Measurements from ENCODE around the gene LRRC66. TPM values are rescaled to one million over a fixed set of nuclear protein-coding genes. Genes with fewer than 3 reads are reported as not detected.

The LRRC66 gene
- total RNA-seq, 1 experiment from 2014 or later: not detected

DNA sequence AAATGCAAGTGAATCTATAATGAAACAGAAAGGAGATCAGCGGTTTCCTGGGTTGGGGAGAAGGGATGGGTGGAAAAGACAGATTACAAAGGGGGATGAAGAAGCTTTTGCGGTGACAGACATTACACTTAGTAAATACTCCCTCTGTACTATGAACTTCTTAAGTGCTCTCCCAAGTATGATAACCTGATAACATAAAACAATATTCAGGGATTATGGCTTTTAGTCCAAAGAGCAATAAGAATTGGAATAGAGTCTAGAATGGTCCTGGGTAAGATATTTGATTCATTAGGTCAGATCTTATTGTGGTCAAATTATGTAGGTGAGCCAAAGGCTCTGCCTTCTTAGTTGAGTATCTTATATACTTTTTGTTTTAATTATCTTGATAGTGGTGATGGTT, 9.2 kb downstream of the LRRC66 start:
- no CpG with 5 or more reads among the region's 2 CpGs for WGBS (ENCODE audit: extremely low coverage, insufficient read length, low lambda C conversion rate)
- H3K4me3 Mint-ChIP-seq: no peak overlapping the region
- no peak overlapping the region for H3K4me2 ChIP-seq (ENCODE audit: insufficient read depth, insufficient read length, low read length)
- H3K4ac ChIP-seq (ENCODE audit: low read depth, low read length): no peak overlapping the region
- no peaks in the 10 kb centered on the region for H3K9me3 Mint-ChIP-seq
- no peak overlapping the region for H2BK20ac ChIP-seq (ENCODE audit: low read depth, low read length, poor library complexity, severe bottlenecking)
- DNase-seq: no peak
- H3K4me1 Mint-ChIP-seq: peaks cover 6 to 10% of the 10 kb centered on the region in 2 experiments
- H2BK5ac ChIP-seq (ENCODE audit: insufficient read length, low read length): no peak overlapping the region
- H3K23ac ChIP-seq (ENCODE audit: insufficient read length, low read depth, low read length): no peak overlapping the region
- H2BK12ac ChIP-seq (ENCODE audit: insufficient read length, low read depth, low read length): no peak overlapping the region
- H3K27me3 Mint-ChIP-seq (ENCODE audit: low read depth): no peaks in the 10 kb centered on the region
- no peak overlapping the region for H3K27ac ChIP-seq (ENCODE audit: insufficient read length, low read depth, low read length)
- H3K56ac ChIP-seq (ENCODE audit: insufficient read length, low read depth, low read length): no peak overlapping the region
- no peak overlapping the region for H2AK5ac ChIP-seq (ENCODE audit: insufficient read length, low read length)
- TF ChIP-seq, protein P1, sequence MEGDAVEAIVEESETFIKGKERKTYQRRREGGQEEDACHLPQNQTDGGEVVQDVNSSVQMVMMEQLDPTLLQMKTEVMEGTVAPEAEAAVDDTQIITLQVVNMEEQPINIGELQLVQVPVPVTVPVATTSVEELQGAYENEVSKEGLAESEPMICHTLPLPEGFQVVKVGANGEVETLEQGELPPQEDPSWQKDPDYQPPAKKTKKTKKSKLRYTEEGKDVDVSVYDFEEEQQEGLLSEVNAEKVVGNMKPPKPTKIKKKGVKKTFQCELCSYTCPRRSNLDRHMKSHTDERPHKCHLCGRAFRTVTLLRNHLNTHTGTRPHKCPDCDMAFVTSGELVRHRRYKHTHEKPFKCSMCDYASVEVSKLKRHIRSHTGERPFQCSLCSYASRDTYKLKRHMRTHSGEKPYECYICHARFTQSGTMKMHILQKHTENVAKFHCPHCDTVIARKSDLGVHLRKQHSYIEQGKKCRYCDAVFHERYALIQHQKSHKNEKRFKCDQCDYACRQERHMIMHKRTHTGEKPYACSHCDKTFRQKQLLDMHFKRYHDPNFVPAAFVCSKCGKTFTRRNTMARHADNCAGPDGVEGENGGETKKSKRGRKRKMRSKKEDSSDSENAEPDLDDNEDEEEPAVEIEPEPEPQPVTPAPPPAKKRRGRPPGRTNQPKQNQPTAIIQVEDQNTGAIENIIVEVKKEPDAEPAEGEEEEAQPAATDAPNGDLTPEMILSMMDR (conservative IDR thresholded peaks at IDR 0.05): no peak
- H3K27me3 ChIP-seq (ENCODE audit: insufficient read depth, low read length): no peaks in the 10 kb centered on the region
- no peak overlapping the region for H3K27ac Mint-ChIP-seq
- no peak overlapping the region for H3K14ac ChIP-seq (ENCODE audit: insufficient read depth, low read length)
- no peaks in the 10 kb centered on the region for H3K4me1 ChIP-seq (ENCODE audit: insufficient read depth, low read length)
- no peaks in the 10 kb centered on the region for H3K79me1 ChIP-seq (ENCODE audit: insufficient read depth, low read depth, low read length, poor library complexity, severe bottlenecking)
- H3K36me3 Mint-ChIP-seq (ENCODE audit: insufficient read depth in 1 of 3, low read depth in 3 of 3): no peaks in the 10 kb centered on the region
- H4K5ac ChIP-seq (ENCODE audit: insufficient read length, low read depth, low read length): no peak overlapping the region
- no peaks in the 10 kb centered on the region for H4K20me1 ChIP-seq (ENCODE audit: control insufficient read depth, insufficient read depth, insufficient read length)
- no peaks in the 10 kb centered on the region for H3K79me2 ChIP-seq (ENCODE audit: insufficient read depth, low read length)
- H4K91ac ChIP-seq (ENCODE audit: insufficient read length, low read depth, low read length): no peak overlapping the region
- no peak overlapping the region for H3K18ac ChIP-seq (ENCODE audit: insufficient read length, low read depth, low read length)
- no peaks in the 10 kb centered on the region for H3K23me2 ChIP-seq (ENCODE audit: insufficient read length, low read depth, low read length, poor library complexity, severe bottlenecking)
- H2BK120ac ChIP-seq (ENCODE audit: low read depth, low read length, poor library complexity, severe bottlenecking): no peak overlapping the region
- no peak overlapping the region for H4K8ac ChIP-seq (replicated peaks; ENCODE audit: insufficient read length, low read depth, low read length)
- H3T11ph ChIP-seq (ENCODE audit: low read length): no peak overlapping the region
- no peak overlapping the region for H2BK15ac ChIP-seq (ENCODE audit: low read depth, low read length)
- H3K9ac ChIP-seq (ENCODE audit: extremely low read depth, insufficient read length, low read length): no peak overlapping the region
- H2AFZ ChIP-seq (ENCODE audit: low read length): no peak overlapping the region
- H3K9me3 ChIP-seq (ENCODE audit: control insufficient read depth, low read depth, low read length): no peaks in the 10 kb centered on the region
